ENCODE measurements around the gene R3HDM4.

Gene R3HDM4

GRCh38 chr19:947090-947706 is 34.2 kb upstream of the R3HDM4 start:
- no peak for DNase-seq

- no peak for DNase-seq
Observed at GRCh38 chr19:945401-946252, 32.6 kb upstream of the R3HDM4 start.

GRCh38 chr19:944663-945241 is 31.7 kb upstream of the R3HDM4 start:
- no peak for DNase-seq

- DNase-seq: no peak
Observed at GRCh38 chr19:944171-944567, 31.1 kb upstream of the R3HDM4 start.

GRCh38 chr19:943551-944170 is 30.6 kb upstream of the R3HDM4 start:
- DNase-seq: no peak

- no peak for DNase-seq
Observed at GRCh38 chr19:942133-942645, 29.2 kb upstream of the R3HDM4 start.

GRCh38 chr19:941292-942132 is 28.5 kb upstream of the R3HDM4 start:
- no peak for DNase-seq

- DNase-seq: no peak
Observed at GRCh38 chr19:940591-941291, 27.7 kb upstream of the R3HDM4 start.

GRCh38 chr19:939922-940321 is 26.9 kb upstream of the R3HDM4 start:
- no peak for DNase-seq

GRCh38 chr19:939439-939838 is 26.4 kb upstream of the R3HDM4 start:
- DNase-seq: no peak

- DNase-seq: no peak
Observed at GRCh38 chr19:938233-938923, 25.4 kb upstream of the R3HDM4 start.

GRCh38 chr19:937259-937694 is 24.3 kb upstream of the R3HDM4 start:
- DNase-seq: no peak

GRCh38 chr19:936175-936546 is 23.1 kb upstream of the R3HDM4 start:
- no peak for DNase-seq

GRCh38 chr19:934865-935479 is 22.0 kb upstream of the R3HDM4 start:
- DNase-seq: no peak

- no peak for DNase-seq
Observed at GRCh38 chr19:934197-934840, 21.3 kb upstream of the R3HDM4 start.

GRCh38 chr19:933553-933882 is 20.5 kb upstream of the R3HDM4 start:
- DNase-seq: no peak

- DNase-seq: no peak
Observed at GRCh38 chr19:932648-933552, 19.9 kb upstream of the R3HDM4 start.

- no peak for DNase-seq
Observed at GRCh38 chr19:931860-932647, 19.0 kb upstream of the R3HDM4 start.

GRCh38 chr19:929891-930258 is 16.9 kb upstream of the R3HDM4 start:
- no peak for DNase-seq
